HPDE6-E6E7 (cell line): ENCODE data around the gene NIPSNAP3A.
"Not testable (repeated sequence)": the region's sequence is repeated elsewhere in the genome, so short reads cannot be mapped to it uniquely, and the experiment has no call there.

ENCODE experiments used
- DNase-seq: peaks from one replicate; pipeline ENCODE4 v3.0.0; 2011; ENCODE audit warnings: missing footprints; ENCODE audit errors: extremely low spot score

NIPSNAP3A gene

GRCh38 chr9:104747565-104748358 lies at the start of gene NIPSNAP3A:
Gene NIPSNAP3A, plus strand, starts transcription at chr9:104747683. Its CDS starts 110 bp downstream, at chr9:104747793.
- peak; percentile 68 for DNase-seq

- DNase-seq, result no peak
Measured at GRCh38 chr9:104700306-104700705, 47.2 kb upstream of the NIPSNAP3A start.

- DNase-seq, result not testable (repeated sequence)
Measured at GRCh38 chr9:104708737-104709136, 38.7 kb upstream of the NIPSNAP3A start.

GRCh38 chr9:104711604-104712003 lies 35.9 kb upstream of the NIPSNAP3A start:
- DNase-seq, result no peak

GRCh38 chr9:104725014-104725413 lies 22.5 kb upstream of the NIPSNAP3A start:
- DNase-seq, result no peak

GRCh38 chr9:104738452-104738851 lies 9.0 kb upstream of the NIPSNAP3A start:
- no peak for DNase-seq

GRCh38 chr9:104740621-104741020 lies 6.9 kb upstream of the NIPSNAP3A start:
- peak; percentile 11 for DNase-seq

- peak; percentile 63 for DNase-seq
Measured at GRCh38 chr9:104743376-104743985, 4.0 kb upstream of the NIPSNAP3A start.

GRCh38 chr9:104745852-104746251 lies 1.6 kb upstream of the NIPSNAP3A start:
- no peak for DNase-seq

GRCh38 chr9:104746285-104746684 lies 1.2 kb upstream of the NIPSNAP3A start:
- DNase-seq, result no peak

- DNase-seq, result no peak
Measured at GRCh38 chr9:104746798-104747197, 685 bp upstream of the NIPSNAP3A start.

- DNase-seq, result peak; percentile 7
Measured at GRCh38 chr9:104747245-104747564, 278 bp upstream of the NIPSNAP3A start.

- peak; percentile 22 for DNase-seq
Measured at GRCh38 chr9:104748359-104749031, 1.0 kb downstream of the NIPSNAP3A start.

- DNase-seq, result no peak
Measured at GRCh38 chr9:104750185-104750767, 2.8 kb downstream of the NIPSNAP3A start.

GRCh38 chr9:104758974-104759373 lies 11.5 kb downstream of the NIPSNAP3A start:
- DNase-seq, result no peak

- DNase-seq, result no peak
Measured at GRCh38 chr9:104765138-104765537, 17.7 kb downstream of the NIPSNAP3A start.

GRCh38 chr9:104766025-104766424 lies 18.5 kb downstream of the NIPSNAP3A start:
- DNase-seq, result no peak

GRCh38 chr9:104767507-104767906 lies 20.0 kb downstream of the NIPSNAP3A start:
- DNase-seq, result no peak

GRCh38 chr9:104769029-104769428 lies 21.5 kb downstream of the NIPSNAP3A start:
- DNase-seq, result not testable (repeated sequence)

GRCh38 chr9:104769655-104770054 lies 22.2 kb downstream of the NIPSNAP3A start:
- DNase-seq, result no peak

- no peak for DNase-seq
Measured at GRCh38 chr9:104772714-104773510, 25.4 kb downstream of the NIPSNAP3A start.

GRCh38 chr9:104774132-104774531 lies 26.6 kb downstream of the NIPSNAP3A start:
- no peak for DNase-seq
